ENCODE measurements around the gene ZBTB1. TPM values are rescaled to one million over a fixed set of nuclear protein-coding genes. Genes with fewer than 3 reads are reported as not detected.
A peak's percentile ranks its signal among the peaks of the same experiment; 100 is the strongest.

The ZBTB1 gene
- total RNA-seq, 1 donor from 2014 or later = 39.5 TPM

- Histone ChIP-seq H3K36me3 (ENCODE audit: control insufficient read depth, insufficient read depth, low read length) (peaks cover 4% of the 10 kb centered on the region), H3K27me3 (ENCODE audit: control insufficient read depth, insufficient read depth, low read length) (no peaks in the 10 kb centered on the region), H3K4me3 (ENCODE audit: low read depth, low read length) (no peak overlapping the region)
- TF ChIP-seq, protein P1, sequence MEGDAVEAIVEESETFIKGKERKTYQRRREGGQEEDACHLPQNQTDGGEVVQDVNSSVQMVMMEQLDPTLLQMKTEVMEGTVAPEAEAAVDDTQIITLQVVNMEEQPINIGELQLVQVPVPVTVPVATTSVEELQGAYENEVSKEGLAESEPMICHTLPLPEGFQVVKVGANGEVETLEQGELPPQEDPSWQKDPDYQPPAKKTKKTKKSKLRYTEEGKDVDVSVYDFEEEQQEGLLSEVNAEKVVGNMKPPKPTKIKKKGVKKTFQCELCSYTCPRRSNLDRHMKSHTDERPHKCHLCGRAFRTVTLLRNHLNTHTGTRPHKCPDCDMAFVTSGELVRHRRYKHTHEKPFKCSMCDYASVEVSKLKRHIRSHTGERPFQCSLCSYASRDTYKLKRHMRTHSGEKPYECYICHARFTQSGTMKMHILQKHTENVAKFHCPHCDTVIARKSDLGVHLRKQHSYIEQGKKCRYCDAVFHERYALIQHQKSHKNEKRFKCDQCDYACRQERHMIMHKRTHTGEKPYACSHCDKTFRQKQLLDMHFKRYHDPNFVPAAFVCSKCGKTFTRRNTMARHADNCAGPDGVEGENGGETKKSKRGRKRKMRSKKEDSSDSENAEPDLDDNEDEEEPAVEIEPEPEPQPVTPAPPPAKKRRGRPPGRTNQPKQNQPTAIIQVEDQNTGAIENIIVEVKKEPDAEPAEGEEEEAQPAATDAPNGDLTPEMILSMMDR (IDR thresholded peaks at IDR 0.05; ENCODE audit: insufficient read depth, low read length, severe bottlenecking) = no peak
- peak; percentile 77 for DNase-seq (ENCODE audit: low read depth)
- no peak for FAIRE-seq
These were observed 16.1 kb downstream of the ZBTB1 start for GRCh38 chr14:64520699-64521098.

DNA sequence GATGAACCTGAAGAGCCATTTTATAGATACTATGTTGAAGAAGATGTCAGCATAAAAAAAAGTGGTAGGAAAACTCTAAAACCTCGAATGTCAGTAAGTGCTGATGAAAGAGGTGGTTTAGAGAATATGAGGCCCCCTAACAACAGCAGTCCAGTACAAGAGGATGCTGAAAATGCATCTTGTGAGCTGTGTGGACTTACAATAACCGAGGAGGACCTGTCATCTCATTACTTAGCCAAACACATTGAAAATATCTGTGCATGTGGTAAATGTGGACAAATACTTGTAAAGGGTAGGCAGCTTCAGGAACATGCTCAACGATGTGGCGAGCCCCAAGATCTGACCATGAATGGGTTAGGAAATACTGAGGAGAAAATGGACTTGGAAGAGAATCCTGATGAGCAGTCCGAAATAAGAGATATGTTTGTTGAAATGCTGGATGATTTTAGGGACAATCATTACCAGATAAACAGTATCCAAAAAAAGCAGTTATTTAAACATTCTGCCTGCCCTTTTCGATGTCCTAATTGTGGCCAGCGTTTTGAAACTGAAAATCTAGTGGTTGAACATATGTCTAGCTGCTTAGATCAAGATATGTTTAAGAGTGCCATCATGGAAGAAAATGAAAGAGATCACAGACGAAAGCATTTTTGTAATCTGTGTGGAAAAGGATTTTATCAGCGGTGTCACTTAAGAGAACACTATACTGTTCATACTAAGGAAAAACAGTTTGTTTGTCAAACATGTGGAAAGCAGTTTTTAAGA is 18.2 kb downstream of the ZBTB1 start:
- TF ChIP-seq, protein P1 (IDR thresholded peaks at IDR 0.05; ENCODE audit: insufficient read depth, low read length, severe bottlenecking) = no peak
- Histone ChIP-seq H3K36me3 (ENCODE audit: control insufficient read depth, insufficient read depth, low read length) (peaks cover 4% of the 10 kb centered on the region), H3K4me3 (ENCODE audit: low read depth, low read length) (no peak overlapping the region), H3K27me3 (ENCODE audit: control insufficient read depth, insufficient read depth, low read length) (no peaks in the 10 kb centered on the region)
- DNase-seq (ENCODE audit: low read depth) = no peak
- FAIRE-seq = peak; percentile 23

- DNase-seq (ENCODE audit: low read depth) (no peak), FAIRE-seq (no peak)
- TF ChIP-seq, protein P1 (IDR thresholded peaks at IDR 0.05; ENCODE audit: insufficient read depth, low read length, severe bottlenecking) = no peak
- Histone ChIP-seq H3K36me3 (ENCODE audit: control insufficient read depth, insufficient read depth, low read length) (peaks cover 4% of the 10 kb centered on the region), H3K27me3 (ENCODE audit: control insufficient read depth, insufficient read depth, low read length) (no peaks in the 10 kb centered on the region), H3K4me3 (ENCODE audit: low read depth, low read length) (no peak overlapping the region)
These were observed 20.8 kb downstream of the ZBTB1 start for GRCh38 chr14:64525354-64525753.

- TF ChIP-seq, protein P1 (IDR thresholded peaks at IDR 0.05; ENCODE audit: insufficient read depth, low read length, severe bottlenecking) = no peak
- FAIRE-seq (no peak), DNase-seq (ENCODE audit: low read depth) (no peak)
- H3K27me3 ChIP-seq (ENCODE audit: control insufficient read depth, insufficient read depth, low read length) = no peaks in the 10 kb centered on the region
- no peak overlapping the region for H3K4me3 ChIP-seq (ENCODE audit: low read depth, low read length)
- H3K36me3 ChIP-seq (ENCODE audit: control insufficient read depth, insufficient read depth, low read length) = no peaks in the 10 kb centered on the region
These were observed 27.0 kb downstream of the ZBTB1 start for GRCh38 chr14:64531567-64531966.

DNA sequence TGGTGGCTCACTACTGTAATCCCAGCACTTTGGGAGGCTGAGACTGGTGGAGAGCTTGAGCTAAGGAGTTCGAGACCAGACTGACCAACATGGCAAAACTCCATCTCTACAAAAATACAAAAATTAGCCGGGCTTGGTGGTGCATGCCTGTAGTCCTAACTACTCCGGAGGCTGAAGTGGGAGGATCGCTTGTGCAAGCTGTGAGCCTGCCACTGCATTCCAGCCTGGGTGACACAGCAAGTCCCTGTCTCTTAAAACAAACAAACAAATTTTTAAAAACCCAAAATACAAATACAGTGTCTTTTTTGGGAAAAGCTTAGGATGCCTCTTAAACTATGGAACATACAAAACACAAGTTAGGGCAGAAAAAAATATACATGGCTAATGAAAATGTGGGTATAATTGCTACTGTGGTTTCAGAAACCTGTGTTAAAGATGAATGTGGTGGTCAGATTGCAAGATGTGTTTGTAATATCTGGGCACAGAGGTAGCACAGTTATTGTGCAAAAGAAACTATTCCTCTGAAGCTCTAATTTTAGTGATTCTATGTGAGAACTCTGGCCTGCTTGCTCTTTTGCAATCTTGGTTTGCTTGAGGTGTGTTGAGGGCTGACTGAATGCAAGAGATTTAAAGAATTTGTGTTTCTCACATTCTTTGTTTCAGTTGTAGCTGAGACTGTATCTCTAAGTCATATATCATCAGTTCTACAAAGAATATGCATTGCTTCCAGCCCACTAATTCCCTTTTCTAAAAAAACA is 32.1 kb downstream of the ZBTB1 start:
- no peak for DNase-seq (ENCODE audit: low read depth)

More for the DNA sequence above, 32.1 kb downstream of the ZBTB1 start:
- no peak for FAIRE-seq
- H3K27me3 ChIP-seq (ENCODE audit: control insufficient read depth, insufficient read depth, low read length) = peaks cover 9% of the 10 kb centered on the region
- TF ChIP-seq, protein P1 (IDR thresholded peaks at IDR 0.05; ENCODE audit: insufficient read depth, low read length, severe bottlenecking) = no peak
- H3K36me3 ChIP-seq (ENCODE audit: control insufficient read depth, insufficient read depth, low read length) = no peaks in the 10 kb centered on the region
- H3K4me3 ChIP-seq (ENCODE audit: low read depth, low read length) = no peak overlapping the region

Measured in bronchial epithelial cell (primary cell).